GM19023 (cell line): ENCODE results near the gene RPUSD2.

Source experiments
- ATAC-seq: cut with Tn5 transposase; IDR thresholded peaks from one replicate; pipeline ENCODE4 v1.9.1; 2021; ENCODE audit warnings: mild to moderate bottlenecking, moderate library complexity; ENCODE audit not compliant: unreplicated experiment

RPUSD2 gene, protein sequence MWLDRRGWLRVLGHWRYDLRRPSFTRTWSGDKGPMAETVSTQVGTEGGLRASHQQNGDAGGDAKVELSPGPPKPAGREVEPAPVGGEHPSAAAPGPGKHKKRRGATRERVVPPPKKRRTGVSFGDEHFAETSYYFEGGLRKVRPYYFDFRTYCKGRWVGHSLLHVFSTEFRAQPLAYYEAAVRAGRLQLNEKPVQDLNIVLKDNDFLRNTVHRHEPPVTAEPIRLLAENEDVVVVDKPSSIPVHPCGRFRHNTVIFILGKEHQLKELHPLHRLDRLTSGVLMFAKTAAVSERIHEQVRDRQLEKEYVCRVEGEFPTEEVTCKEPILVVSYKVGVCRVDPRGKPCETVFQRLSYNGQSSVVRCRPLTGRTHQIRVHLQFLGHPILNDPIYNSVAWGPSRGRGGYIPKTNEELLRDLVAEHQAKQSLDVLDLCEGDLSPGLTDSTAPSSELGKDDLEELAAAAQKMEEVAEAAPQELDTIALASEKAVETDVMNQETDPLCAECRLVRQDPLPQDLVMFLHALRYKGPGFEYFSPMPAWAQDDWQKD

DNA sequence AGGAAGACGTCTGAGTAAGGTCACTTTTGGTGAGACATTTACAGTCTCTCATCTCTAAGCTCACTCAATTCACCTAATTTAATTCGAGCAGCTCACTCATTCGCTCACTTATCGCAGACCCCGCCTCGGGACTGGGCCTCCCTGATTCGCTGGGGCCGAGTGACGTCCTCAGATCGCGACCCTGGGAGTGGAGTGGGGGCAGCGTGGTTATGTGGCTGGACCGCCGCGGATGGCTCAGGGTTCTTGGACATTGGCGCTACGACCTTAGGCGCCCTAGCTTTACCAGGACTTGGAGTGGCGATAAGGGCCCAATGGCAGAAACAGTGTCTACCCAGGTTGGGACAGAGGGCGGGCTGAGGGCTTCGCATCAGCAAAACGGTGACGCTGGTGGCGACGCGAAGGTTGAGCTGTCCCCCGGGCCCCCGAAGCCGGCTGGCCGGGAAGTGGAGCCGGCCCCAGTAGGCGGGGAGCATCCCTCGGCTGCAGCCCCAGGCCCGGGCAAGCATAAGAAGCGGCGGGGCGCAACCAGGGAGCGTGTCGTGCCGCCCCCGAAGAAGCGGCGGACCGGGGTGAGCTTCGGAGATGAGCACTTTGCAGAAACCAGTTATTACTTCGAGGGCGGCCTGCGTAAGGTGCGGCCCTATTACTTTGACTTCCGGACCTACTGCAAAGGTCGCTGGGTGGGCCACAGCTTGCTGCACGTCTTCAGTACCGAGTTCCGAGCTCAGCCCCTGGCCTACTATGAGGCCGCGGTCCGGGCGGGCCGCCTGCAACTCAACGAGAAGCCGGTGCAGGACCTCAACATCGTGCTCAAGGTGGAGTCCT, at the start of gene RPUSD2:
Gene RPUSD2, plus strand, starts transcription at position 171 of the 825 bp plus-strand sequence. Its CDS starts 39 bp downstream, at position 210.
- peak; percentile 49 for ATAC-seq

DNA sequence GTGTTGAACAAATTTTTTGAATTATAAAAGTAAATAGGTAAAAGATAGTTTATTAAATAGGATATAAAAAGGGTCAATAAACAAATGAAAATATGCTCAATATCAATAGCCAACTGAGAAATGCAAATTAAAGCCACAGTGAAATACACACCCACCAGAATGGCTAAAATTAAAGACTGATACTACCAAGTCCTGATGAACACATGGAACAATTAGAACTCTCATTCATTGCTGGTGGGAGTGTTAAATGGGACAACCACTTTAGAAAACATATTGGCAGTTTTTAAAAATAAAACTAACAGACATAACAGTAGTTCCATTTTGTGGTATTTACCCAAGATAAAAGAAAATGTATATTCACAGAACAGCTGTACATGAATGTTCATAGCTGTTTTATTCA, 45.5 kb upstream of the RPUSD2 start:
- no peak for ATAC-seq

DNA sequence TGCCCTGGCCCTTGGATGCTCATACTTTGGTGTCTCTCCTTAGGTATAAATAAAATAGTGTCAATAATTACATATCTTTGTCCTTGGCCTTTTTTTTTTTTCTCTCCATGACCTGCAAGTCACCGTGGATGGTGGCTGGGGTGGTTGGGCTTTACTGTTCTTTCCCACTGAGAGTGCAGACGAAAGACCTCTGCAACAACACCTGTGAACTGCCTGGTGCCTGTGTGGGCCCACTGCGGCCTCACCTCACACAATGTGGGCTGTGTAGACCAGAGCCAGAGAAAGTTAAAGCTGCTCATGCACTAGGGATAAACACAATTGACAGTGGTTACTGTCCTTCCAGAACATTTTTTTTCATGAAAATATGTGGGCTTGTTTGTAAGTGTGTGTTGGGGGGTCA, 43.2 kb upstream of the RPUSD2 start:
- no peak for ATAC-seq

DNA sequence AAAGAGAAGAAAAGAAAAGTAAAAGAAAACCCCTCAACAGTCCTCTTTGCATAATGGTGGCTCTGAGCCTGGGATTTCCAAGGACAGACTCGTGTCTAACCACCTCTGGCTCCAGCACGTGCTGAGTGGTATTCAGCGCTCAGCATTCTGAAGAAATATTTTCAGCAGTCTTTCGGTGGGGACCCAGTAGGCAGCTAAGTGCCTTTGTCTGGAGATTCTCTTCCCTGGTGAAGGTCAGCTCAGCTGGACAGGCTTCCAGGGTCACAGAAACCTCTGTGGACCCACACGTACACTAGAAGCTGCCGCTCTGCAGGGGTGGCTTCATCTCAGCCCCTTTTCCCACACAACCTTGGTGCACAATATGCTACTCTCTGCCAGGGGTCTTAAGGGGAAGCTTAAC, 40.3 kb upstream of the RPUSD2 start:
- no peak for ATAC-seq

DNA sequence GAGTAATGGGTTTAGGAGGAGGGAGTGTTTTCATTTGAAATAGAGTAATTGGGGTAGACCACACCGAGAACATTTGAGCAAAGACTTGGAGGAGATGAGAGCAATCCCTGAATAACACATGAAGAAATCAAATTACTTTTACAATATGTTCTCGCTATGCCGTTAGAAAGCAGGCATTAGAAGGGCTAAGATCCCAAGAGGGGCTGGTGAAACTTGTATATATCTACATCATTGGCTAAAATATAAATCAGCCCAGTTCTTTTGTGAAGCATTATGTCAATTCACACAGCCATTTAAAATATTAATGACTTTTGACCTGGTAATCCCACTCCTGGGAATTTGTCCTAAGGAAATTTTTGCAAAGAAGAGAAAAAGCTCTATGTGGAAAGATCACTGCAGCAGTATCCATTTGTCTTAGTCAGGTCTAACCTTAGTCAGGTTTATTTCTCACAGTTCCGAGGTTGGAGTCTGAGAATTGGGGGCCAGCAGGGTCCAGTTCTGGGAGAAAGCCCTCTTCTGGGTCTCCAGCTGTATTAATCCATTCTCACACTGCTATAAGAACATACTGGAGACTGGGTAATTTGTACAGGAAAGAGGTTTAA, 35.2 kb upstream of the RPUSD2 start:
- ATAC-seq = no peak

DNA sequence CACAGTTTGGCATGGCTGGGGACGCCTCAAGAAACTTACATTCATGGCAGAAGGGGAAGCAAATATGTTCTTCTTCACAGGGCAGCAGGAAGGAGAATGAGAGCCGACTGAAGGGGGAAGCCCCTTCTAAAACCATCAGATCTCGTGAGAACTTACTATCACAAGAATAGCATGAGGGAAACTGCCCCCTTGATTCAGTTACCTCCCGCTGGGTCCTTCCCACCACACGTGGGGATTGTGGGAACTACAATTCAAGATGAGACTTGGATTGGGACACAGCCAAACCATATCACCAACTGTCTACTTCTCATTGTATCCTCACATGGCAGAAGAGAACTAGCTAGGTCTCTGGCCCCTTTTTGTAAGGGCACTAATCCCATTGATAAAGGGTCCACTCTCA, 34.7 kb upstream of the RPUSD2 start:
- ATAC-seq = no peak

DNA sequence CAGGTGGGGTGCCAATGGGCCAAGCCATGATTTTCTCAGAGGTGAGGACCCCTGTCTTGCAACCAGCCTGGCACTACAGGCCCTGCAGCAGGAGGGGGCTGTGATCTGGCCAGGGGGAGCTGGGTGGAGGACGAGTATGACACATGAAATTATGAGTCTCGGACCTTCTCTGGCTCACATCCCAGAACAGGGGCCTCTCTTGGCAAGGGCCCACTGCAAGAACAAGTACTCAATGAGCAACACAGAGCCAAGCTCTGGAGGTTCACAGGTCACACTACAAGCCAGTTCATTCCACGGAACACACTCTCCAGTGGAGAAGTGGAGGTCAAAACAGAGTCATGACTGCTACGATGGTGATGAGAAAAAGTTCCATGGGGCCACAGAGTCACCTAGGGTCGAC, 32.6 kb upstream of the RPUSD2 start:
- no peak for ATAC-seq

DNA sequence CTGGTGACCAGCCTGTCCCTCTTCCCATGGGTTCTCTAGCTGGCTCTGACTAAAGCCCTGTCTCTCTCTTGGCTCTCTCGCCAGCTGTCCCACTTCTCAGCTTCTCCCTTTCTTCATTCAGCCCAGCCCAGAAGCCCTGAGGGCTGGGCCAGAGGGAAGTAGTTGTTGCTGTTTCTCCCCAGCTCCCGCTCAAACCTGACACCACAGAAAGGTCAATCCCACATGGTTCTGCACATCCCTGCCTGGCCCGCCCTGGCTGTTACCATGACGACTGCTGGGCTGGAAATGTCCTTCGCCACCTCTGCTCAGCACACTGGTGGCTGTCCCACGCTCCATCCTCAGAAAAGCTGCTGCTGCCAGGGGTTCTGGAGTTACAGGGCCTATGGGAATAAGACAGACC, 30.1 kb upstream of the RPUSD2 start:
- no peak for ATAC-seq

DNA sequence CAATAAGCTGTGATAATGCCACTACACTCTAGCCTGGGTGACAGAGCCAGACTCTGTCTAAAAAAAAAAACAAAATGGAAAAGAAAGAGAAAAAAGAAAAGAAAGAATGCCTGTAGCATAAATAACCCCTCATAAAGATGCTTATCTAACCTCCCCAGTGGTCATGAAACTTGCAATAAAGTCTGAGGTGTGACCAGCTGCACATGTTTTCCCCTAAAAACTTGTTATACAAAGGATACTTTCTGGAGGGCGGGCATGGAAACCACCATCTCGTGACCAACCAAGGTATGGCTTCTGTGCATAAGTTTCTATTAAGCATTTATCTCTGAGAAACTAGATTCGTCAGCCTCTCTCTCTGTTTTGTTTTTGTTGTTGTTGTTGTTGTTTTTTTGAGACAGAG, 26.0 kb upstream of the RPUSD2 start:
- peak; percentile 37 for ATAC-seq

DNA sequence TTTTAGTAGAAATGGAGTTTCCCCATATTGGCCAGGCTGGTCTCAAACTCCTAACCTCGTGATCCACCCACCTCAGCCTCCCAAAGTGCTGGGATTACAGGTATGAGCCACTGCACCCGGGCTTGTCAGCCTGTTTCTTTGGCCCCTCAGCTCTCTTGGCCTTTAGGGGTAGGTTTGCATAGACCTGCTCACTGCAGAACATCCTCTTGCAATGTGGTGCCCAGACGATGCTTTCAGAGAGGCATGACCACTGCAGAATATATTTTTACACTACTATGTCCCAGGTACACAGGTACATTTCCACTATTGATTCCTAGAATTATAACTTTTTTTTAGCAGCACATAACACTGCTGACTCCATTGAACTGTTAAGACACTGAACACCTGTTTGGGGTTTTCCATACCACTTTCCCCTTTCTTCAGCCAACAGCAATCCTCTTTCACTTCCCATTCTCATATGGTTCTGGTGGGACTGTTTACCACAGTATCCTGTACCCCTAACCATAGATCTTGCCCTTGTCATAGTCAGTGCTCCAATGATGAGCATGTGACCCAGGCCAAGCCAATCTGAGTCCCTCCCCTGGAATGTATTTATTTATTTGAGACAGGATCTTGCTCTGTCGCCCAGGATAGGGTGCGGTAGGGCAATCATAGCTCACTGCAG, 25.3 kb upstream of the RPUSD2 start:
- ATAC-seq = peak; percentile 62

DNA sequence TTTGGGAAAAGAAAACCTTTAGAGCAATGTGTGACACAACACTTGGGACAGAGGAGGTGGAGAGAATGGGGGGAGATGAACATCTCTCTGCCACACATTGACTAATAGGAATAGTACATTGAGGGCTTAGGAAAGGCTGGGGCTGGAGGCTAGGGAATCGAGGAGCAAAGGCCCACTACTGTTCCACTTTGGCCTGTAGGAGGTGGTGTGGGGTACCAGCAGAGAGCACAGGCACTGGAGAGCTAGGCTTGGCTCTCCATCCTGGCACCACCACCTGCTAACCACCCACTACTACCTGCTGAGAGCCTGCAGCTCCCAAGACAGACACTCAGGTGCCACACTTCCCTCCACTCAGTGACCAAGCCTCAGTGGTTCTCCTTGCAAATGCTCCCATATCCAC, 23.6 kb upstream of the RPUSD2 start:
- no peak for ATAC-seq

DNA sequence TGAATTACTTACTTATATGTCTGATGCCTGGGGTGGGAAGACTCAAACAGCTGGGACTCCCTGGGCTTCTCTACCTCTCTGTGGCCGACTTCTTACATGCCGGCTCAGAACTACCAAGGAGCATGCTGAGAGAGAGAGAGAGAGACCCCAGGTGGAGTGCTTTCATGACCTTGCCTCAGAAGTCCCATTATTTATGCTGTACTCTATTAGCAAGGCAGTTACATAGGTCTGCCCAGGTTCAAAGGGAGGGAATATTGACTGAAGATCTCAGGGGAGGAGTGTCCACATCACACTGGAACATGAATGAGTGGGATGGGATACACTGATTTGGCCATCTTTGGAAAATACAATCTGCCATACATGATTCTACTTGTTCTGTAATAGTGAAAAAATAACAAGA, 20.5 kb upstream of the RPUSD2 start:
- no peak for ATAC-seq

DNA sequence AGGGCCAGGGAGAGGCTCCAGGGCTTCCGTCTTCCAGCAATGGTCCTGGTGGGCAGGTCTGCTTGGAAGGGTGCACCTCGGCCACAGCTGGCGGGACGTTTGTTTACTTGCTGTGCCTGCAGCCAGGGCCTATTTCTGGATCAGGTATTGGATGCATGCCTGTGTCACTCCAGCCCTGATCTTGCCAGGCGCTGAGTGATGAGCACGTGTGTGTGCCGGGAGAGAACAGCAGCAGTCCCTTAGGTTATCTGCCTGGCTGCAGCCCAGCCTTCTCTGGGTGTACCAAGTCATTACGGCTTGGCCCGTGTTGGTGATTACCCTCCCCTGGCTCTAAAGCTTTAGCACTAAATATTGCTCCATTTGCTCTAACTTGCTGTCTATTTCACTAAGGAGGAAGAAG, 19.2 kb upstream of the RPUSD2 start:
- ATAC-seq = no peak

DNA sequence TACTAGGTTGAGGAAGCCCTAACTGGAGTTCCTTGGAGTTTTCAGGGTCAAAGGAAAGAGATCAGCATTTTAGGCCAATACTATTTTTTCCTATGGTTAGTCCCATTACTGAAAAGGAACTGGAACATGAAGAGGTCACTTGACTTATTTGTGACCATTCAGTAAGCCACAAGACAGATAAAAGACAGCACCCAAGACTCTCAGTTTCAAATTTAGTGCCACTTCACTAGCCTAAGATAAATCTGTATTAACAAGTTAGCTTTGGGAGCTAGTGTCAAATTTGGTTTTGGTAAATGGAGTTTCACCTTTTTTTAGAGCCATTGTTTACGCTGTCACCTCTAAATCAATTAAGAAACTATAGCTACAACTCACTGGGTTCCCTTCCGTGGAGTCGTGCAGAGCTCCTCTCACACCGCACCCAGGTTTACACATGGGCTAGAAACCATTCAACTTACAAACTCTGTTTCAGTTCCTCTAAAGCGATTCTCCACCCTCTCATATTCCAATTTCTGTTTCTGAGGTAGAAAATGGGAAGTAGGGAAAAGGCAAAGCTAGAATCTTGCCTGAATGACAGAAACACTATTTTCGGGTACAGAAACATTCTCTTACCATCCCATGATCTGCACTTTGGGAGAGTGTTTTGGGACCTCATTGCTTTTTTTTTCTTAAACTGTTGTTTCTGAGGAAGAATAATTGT, 18.6 kb upstream of the RPUSD2 start:
- peak; percentile 67 for ATAC-seq

DNA sequence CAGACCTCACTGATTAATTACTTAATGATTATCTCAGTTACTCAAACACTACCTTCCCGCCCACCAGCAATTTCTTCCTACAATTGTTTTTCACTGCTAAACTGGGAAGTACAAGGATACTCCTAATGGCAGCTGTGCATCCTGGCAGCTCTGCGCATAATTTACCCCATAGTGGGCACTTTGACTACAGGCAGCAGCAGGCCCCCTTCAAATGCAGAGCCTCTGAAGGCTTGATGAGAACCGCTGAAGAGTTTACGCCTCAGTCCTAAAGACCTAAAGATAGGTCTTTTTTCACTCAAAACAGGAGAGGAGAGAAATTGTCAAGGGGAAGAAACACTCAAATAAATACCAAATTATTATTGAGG, 15.0 kb upstream of the RPUSD2 start:
- no peak for ATAC-seq

DNA sequence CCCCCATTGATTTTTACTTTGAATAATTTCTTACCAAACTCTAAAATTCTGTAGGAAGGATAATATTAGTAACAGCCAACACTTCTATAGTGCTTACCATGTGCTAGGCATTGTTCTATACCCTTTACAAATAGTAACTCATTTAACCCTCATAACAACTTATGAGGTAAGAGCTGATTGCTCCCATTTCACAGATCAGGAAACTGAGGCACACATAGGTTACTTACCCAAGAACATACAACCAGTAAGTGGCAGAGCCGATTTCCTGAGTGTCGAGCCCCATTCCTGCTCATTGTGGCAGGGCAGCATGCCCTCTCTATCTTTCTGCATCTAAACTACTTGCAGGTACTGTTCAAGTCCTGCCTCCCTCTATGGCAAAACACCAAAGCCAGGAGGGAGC, 13.2 kb upstream of the RPUSD2 start:
- ATAC-seq = no peak

DNA sequence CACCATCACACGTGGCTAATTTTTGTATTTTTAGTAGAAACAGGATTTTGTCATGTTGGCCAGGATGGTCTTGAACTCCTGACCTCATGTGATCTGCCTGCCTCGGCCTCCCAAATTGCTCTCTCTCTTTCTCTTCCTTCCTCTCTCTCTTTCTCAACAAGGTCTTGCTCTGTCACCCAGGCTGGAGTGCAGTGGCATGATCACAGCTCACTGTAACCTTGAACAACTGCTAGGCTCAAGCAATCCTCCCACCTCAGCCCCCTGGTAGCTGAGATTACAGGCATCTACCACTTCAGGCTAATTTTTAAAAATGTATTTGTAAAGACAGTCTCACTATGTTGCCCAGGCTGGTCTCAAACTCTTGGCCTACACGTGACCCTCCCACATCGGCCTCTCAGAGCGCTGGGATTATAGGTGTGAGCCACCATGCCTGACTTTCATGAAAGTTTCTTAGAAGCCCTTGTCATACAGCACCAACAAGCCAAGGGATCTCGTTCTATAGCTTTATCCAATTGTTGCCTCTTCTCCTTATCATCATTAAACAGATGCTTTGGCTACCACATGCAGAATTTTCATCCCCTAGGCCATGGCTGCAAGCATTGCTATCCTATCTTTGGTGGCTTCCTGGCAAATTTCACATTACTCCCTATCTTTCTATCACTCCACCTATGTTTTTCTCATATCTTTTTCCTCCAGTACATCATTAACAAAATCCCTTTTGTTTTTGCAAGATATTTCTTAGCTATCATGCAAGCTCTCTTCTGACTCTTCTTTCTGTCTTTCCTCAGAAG, 10.0 kb upstream of the RPUSD2 start:
- ATAC-seq = no peak

DNA sequence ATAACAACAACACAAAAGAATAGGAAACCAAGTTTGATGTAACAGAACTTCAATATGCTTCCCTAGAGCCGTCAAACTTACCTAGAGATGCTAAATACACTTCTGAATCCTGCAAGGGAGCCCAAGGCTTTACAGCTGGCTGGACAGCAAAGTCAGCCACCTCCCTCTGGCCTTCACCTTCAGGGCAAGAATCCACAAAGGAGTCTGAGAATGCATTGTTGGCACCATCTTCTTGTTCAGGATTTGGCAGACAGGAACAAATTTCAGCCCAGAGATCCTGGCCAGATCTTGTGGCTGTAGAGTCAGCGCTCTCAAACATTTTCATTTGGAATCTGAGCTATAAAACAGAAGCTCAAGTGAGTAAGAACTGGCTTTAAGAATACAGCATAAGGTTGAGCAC, 6.4 kb upstream of the RPUSD2 start:
- no peak for ATAC-seq

DNA sequence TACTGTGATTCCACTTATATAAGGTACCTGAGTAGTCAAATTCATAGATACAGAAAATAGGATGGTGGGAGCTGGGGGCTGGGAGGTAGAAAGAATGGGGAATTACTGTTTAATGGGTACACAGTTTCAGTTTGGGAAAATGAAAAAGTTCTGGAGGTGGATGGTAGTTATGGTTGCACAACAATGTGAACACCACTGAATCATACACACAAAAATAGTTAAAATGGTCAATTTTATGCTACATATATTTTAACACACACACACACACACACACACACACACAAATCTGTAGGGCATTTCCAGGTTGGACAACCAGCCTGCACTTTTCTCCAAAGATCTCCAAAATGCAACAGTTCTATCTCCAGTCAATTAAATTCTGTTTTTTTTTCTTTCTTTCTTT, 5.7 kb upstream of the RPUSD2 start:
- ATAC-seq = no peak
